PFSK-1 (cell line): ENCODE results near the gene CBL.

Experiments used
- POLR2AphosphoS5 ChIP-seq: IDR thresholded peaks from 2 replicates; pipeline ENCODE4 v1.6.1; 2012; ENCODE audit warnings: low read depth, mild to moderate bottlenecking, control low read depth, low read length, moderate library complexity
- TAF1 ChIP-seq: IDR thresholded peaks from 2 replicates; pipeline ENCODE4 v1.6.1; 2012; ENCODE audit warnings: low read length, control low read depth, borderline replicate concordance; ENCODE audit not compliant: insufficient read depth
- TF ChIP-seq, protein P1 (sequence below), 2 experiments: IDR thresholded peaks; 2 replicates each; pipeline versions ENCODE4 v1.6.1 to v1.8.0; 2011 to 2012; ENCODE audit warnings: low read depth in 2 of 2, low read length in 2 of 2, control low read depth in 1 of 2, inconsistent platforms in 1 of 2, mild to moderate bottlenecking in 1 of 2, moderate library complexity in 1 of 2; ENCODE audit not compliant: insufficient read depth in 1 of 2

DNA sequence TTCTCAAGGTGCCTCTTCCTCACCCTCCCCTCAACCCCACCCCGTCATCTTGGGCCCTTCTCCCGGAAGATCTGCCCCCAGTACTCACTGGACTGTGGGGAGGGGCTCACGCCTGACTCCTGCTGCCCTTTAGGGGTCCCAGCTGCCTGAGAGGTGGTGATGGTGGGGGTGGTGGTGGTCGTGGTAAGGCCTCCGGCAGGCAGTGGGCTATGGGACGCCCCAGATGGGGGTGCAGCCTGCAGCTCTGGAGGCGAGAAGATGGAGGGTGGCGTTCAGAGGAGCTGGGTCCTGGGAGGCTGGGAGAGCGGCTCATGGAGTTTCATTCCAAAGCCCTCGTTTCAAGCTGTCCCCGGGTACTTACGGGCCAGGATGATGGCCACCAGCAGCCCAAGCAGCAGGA is 139.5 kb downstream of the CBL start:
- TF ChIP-seq POLR2AphosphoS5 (no peak), TAF1 (no peak)
- TF ChIP-seq, protein P1, sequence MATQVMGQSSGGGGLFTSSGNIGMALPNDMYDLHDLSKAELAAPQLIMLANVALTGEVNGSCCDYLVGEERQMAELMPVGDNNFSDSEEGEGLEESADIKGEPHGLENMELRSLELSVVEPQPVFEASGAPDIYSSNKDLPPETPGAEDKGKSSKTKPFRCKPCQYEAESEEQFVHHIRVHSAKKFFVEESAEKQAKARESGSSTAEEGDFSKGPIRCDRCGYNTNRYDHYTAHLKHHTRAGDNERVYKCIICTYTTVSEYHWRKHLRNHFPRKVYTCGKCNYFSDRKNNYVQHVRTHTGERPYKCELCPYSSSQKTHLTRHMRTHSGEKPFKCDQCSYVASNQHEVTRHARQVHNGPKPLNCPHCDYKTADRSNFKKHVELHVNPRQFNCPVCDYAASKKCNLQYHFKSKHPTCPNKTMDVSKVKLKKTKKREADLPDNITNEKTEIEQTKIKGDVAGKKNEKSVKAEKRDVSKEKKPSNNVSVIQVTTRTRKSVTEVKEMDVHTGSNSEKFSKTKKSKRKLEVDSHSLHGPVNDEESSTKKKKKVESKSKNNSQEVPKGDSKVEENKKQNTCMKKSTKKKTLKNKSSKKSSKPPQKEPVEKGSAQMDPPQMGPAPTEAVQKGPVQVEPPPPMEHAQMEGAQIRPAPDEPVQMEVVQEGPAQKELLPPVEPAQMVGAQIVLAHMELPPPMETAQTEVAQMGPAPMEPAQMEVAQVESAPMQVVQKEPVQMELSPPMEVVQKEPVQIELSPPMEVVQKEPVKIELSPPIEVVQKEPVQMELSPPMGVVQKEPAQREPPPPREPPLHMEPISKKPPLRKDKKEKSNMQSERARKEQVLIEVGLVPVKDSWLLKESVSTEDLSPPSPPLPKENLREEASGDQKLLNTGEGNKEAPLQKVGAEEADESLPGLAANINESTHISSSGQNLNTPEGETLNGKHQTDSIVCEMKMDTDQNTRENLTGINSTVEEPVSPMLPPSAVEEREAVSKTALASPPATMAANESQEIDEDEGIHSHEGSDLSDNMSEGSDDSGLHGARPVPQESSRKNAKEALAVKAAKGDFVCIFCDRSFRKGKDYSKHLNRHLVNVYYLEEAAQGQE (IDR thresholded peaks at IDR 0.05; ENCODE audit: insufficient read depth in 1 of 2, low read depth in 2 of 2, low read length in 2 of 2) = no peak
